GM19193 (cell line): Measurements from ENCODE around the gene ACP5.

Experiments
- POLR2A ChIP-seq: IDR thresholded peaks from 4 replicates; pipeline ENCODE4 v1.6.1; 2011; ENCODE audit not compliant: insufficient read depth, insufficient read length; ENCODE audit errors: extremely low read depth

Gene ACP5

DNA sequence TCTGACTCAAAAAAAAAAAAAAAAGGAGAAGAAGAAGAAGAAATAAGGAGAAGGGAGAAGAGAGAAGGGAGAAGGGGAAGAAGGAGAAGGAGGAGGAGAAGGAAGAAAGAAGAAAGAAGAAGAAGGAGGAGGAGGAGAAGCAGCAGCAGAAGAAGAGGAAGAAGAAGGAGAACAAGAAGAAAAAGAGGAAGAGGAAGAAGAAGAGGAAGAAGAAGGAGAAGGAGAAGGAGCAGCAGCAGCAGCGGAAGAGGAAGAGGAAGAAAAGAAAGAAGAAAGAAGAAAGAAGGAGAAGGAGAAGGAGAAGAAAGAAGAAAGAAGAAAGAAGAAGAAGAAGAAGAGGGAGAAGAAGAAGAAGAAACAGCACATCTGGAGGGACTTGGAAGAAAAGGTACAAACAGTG, 42.9 kb downstream of the ACP5 start:
- no peak for TF ChIP-seq POLR2A

DNA sequence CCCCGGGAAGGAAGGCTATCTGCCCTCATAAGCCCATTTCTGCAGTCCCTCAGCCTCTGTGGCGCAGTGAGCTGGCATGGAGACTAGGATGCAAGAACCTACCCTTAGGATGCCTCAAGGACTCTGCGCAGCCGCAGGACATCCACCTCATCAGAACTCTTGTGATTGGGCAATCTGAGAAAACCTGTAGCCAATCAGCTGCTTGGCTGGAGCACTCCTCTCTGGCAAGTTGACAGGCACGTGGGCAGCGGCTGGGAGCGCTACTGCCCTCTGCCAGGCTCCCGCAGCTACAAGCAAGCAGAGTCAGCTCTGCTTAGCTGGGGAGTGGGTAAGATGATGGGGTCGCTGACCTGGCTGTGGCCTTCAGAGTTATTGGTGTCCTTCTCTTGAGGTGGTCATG, 47.0 kb downstream of the ACP5 start:
- no peak for TF ChIP-seq POLR2A

DNA sequence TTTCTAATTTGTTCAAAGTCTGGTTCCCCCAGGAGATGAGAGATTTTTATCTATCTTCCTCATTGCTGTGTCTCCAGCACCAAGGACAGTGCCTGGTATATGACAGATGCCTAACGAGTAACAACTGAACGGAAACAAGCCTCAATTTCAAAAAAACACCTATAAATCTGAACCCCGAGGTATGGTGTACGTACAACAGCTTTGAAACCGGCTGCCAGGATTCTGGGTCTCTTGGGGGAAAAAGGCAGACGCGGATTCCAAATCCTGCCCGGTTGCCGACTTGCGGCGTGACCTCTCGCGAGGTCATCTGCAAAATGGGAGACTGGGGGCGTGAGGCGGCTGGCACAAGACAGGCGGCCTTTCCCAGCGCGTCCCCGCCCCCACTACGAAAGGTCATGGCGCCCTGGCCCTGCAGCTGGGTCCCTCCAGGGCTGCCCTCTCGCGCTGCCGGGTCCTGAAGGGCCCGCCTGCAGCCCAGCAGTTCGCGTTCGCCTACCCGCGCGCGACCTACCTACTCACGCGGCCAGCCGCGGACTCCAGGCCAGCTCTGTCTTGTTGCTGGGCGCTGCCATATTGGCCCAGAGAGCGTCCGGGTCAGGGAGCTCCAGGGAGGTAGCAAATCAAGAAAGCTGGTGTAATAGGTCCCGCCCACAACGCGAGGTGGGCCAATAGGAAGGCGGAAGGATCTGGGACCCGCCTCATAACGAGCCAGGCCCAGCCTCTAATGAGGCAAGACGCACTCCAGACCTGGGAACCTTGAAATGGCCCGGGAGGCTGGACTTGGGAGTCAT, 48.7 kb downstream of the ACP5 start, which contains the start of gene ECSIT:
ECSIT (minus strand) TSS at position 584 of the 791 bp plus-strand sequence. CDS start 9,964 bp downstream, outside the sequence.
- peak; percentile 75 for TF ChIP-seq POLR2A
